ENCODE measurements around the gene FARSA. TPM values are rescaled to one million over a fixed set of nuclear protein-coding genes. Genes with fewer than 3 reads are reported as not detected.

Gene FARSA
- total and polyA plus RNA-seq, 12 donors, result 33.5 to 102 (median 52.1) TPM

- H3K36me3 ChIP-seq (replicated peaks in 1 of 2), result peaks cover 0 to 46% of the 10 kb centered on the region in 2 donors
- TF ChIP-seq POLR2A (IDR thresholded peaks at IDR 0.05) (peak in 1 of 2 donors; percentile 17), CTCF (IDR thresholded peaks at IDR 0.05) (peak in 3 of 6 experiments; percentile 25 to 59 (median 28))
- no peaks in the 10 kb centered on the region for H3K27me3 ChIP-seq
- no peaks in the 10 kb centered on the region for H3K9me3 ChIP-seq (replicated peaks in 1 of 3)
- intact Hi-C loops (cut with DNase I), result no loop called here
- H3K4me1 ChIP-seq (replicated peaks in 1 of 2), result peaks cover 6 to 36% of the 10 kb centered on the region in 2 donors
- WGBS, 4 donors, result 0 to 1% (median 1%) methylated on average over 19 to 54 of the region's 54 CpGs
- peak overlapping the region; percentile 67 to 94 (median 91) for H3K27ac ChIP-seq
- peak in 4 of 7 donors; percentile 53 to 60 (median 56) for DNase-seq
- peak overlapping the region; percentile 74 to 100 (median 98) for H3K4me3 ChIP-seq
Observed at GRCh38 chr19:12938779-12939601, 5.5 kb upstream of the FARSA start.

- Histone ChIP-seq H3K9me3 (replicated peaks in 1 of 3) (no peaks in the 10 kb centered on the region), H3K4me3 (peak within 1 kb of the TSS; percentile 74 to 100 (median 98)), H3K27ac (peak within 1 kb of the TSS; percentile 67 to 94 (median 91)), H3K4me1 (replicated peaks in 1 of 2) (peaks cover 8 to 32% of the 10 kb centered on the region in 2 donors), H3K36me3 (replicated peaks in 1 of 2) (peaks cover 0 to 38% of the 10 kb centered on the region in 2 donors), H3K27me3 (no peaks in the 10 kb centered on the region)
- peak; percentile 99 to 100 (median 100) for DNase-seq
- intact Hi-C loops (cut with DNase I), result no loop called here
- 0 to 2% (median 0%) methylated on average over 16 to 63 of the region's 63 CpGs for WGBS, 4 donors
- TF ChIP-seq POLR2A (IDR thresholded peaks at IDR 0.05), result peak; percentile 100
- peak in 2 of 6 experiments; percentile 22 to 29 for TF ChIP-seq CTCF (IDR thresholded peaks at IDR 0.05)
Observed at GRCh38 chr19:12937927-12938778, 4.6 kb upstream of the FARSA start, which contains the start of gene CALR. Gene CALR, plus strand, starts transcription at chr19:12938609. Its CDS starts 71 bp downstream, at chr19:12938680.

GRCh38 chr19:12937093-12937926 is 3.8 kb upstream of the FARSA start:
- WGBS, 4 donors, result 23 to 30% (median 26%) methylated on average over 17 to 23 of the region's 23 CpGs
- Histone ChIP-seq H3K4me3 (peak overlapping the region in 3 of 4 donors; percentile 14 to 97 (median 21)), H3K36me3 (replicated peaks in 1 of 2) (peaks cover 0 to 30% of the 10 kb centered on the region in 2 donors), H3K4me1 (replicated peaks in 1 of 2) (peaks cover 14 to 39% of the 10 kb centered on the region in 2 donors), H3K9me3 (replicated peaks in 1 of 3) (no peaks in the 10 kb centered on the region), H3K27me3 (no peaks in the 10 kb centered on the region), H3K27ac (peak overlapping the region in 2 of 5 donors; percentile 64 to 66)
- intact Hi-C loops (cut with DNase I), result no loop called here
- peak in 3 of 7 donors; percentile 44 to 57 (median 47) for DNase-seq
- no peak for TF ChIP-seq POLR2A (IDR thresholded peaks at IDR 0.05)
- no peak for TF ChIP-seq CTCF (IDR thresholded peaks at IDR 0.05)
